ENCODE data around the gene KLHL5. TPM values are rescaled to one million over a fixed set of nuclear protein-coding genes. Genes with fewer than 3 reads are reported as not detected.
"Not testable (repeated sequence)": the region's sequence is repeated elsewhere in the genome, so short reads cannot be mapped to it uniquely, and the experiment has no call there.

The KLHL5 gene
- total RNA-seq, 1 donor from 2014 or later, result 30.4 TPM

DNA sequence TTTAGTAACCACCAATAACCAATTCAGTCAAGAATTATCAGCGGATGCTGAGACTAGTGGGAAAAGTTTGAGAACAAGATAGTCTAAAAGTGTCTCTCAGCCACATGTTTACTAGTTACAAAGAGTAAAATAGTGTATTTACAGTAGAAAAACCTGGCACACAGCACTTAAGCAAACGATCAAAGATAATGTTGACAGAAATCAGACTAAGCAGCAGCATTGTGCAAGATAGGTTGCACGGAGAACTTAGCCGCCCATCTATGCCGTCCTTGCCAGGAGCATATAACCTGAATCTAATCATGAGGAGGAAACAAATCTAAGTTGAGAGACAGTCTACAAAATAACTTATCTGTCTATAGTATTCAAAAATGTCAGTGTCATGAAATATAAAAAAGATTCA is 35.3 kb downstream of the KLHL5 start:
- DNase-seq (ENCODE audit: low spot score), result no peak
- peak; percentile 90 for ATAC-seq

DNA sequence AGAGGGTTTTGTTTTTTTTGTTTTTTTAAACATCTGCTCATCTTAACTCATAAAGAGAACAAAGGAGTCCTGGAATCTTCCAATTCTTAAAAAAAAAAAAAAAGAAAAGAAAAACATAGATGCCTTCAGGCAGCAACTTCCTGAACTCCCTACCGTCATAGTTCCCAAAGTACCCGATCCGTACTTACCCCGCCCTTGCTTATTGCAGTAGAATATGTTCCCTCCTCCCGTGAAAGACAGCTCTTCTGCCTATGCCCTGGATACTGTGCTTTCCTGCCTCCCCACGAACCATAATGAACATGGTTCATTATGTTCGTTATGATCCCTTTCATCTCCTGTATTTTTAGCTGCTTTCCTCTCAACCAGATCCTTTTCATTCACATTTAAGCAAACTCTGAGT is 40.3 kb downstream of the KLHL5 start:
- DNase-seq (ENCODE audit: low spot score) (no peak), ATAC-seq (no peak)

DNA sequence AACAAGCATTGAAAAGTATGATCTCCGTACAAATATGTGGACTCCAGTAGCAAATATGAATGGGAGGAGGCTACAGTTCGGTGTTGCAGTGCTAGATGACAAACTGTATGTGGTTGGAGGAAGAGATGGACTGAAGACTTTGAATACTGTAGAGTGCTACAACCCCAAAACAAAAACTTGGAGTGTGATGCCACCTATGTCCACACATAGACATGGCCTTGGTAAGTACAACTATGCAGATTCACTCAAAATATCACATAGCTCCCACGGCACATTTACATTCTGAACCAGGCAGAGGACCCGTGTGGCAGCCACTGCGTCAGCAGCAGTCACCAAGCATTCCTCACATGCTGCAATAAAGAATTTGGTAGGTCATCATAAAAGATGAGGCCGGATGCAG is 41.3 kb downstream of the KLHL5 start:
- no peak for DNase-seq (ENCODE audit: low spot score)

DNA sequence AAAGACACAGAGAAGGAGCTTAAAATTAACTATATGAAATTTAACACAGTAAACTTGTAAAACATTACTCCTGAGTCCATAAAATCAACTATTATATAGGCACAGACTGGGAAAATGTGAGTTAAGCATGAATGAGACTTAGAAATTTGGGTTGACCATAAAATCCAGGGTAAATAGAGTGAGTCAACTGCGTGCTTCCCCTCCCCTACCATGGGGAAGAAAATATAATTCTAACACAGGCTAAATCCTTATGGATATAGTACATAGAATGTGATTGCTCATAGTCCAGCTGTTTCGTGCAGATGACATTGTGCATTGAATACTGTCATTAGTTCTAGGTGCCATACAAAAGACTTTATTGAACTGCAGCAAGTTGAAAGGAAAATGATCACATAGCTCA is 42.2 kb downstream of the KLHL5 start:
- ATAC-seq (no peak), DNase-seq (ENCODE audit: low spot score) (no peak)

More for the DNA sequence above, 41.3 kb downstream of the KLHL5 start:
- ATAC-seq, result no peak

DNA sequence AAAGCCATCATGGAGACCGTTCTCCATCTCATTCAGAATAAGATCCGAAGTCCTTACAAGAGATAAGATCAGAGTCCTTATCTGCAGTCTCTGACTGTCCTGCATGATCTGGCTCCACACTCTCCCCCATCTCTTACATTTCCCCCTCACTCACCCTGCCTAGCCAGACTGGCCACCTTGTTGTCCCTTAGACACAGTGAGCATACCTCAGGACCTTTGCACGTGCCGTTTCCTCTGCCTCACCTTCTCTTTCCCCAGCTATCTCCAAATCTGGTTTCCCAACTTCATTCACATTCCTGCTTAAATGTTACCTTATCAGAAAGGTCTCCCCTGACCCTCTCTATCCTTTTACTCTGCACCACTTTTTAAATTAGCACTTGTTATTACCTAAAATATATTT is 44.0 kb downstream of the KLHL5 start:
- DNase-seq (ENCODE audit: low spot score), result no peak

DNA sequence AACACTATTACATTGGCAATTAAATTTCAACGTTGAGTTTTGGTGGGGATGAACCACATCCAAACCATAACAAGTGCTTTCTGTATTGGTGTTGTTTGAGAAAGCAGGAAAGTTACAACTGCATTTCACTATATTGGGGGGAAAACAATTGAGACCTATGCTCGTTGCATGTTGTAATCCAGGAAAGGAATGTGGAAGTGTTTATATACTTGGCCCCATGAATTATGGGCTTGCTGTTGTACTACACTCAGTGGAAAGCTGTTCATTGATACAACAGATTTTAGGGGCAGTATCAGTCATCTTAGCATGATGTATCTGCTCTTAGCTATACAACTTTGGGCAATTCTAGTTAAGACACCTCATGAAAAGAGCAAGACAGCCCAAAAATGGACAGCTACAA is 52.4 kb downstream of the KLHL5 start:
- DNase-seq (ENCODE audit: low spot score), result no peak
- no peak for ATAC-seq

More for the DNA sequence above, 44.0 kb downstream of the KLHL5 start:
- ATAC-seq, result no peak

DNA sequence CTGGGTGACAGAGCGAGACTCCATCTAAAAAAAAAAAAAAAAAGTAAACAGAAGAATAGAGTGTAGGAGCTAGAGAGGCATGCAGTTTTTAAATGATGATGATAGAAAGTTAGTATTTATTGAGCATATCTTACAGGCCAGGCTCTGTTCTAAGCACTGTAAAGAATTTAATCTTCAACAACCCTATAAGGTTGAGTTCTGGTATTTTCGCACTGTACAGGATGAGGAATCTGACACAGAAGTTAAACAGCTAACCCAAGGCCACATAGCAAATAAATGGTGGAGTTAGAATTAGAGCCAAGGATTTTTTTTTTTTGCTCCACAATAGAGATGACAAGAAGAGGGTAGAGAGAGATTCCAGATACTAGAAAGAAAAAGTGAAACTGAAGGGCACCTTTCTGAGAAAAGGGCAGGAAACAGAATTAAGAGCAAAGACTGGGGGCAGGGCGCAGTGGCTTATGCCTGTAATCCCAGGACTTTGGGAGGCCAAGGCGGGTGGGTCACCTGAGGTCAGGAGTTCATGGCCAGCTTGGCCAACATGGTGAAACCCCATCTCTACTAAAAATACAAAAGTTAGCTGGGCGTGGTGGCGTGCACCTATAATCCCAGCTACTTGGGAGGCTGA is 56.1 kb downstream of the KLHL5 start:
- no peak for DNase-seq (ENCODE audit: low spot score)
- ATAC-seq, result no peak

DNA sequence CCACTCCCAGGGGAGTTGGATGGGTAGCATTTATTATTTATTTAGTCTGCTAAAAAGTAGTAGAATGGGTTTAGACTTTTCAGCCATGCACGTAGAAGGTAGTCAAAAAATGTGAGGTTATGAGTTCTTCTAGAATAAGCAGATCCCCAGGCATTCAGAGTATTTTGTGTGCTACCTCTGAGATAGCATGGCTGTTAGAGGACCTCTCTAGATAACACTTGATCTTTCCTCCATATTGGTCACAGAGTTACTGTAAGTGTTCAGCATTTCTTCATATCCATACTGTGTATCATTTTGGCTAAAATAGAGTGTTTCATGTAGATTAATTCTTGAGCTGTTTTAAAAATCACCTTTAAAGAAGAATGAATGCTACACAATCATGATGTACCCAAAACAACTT is 58.4 kb downstream of the KLHL5 start:
- DNase-seq (ENCODE audit: low spot score) (no peak), ATAC-seq (no peak)

DNA sequence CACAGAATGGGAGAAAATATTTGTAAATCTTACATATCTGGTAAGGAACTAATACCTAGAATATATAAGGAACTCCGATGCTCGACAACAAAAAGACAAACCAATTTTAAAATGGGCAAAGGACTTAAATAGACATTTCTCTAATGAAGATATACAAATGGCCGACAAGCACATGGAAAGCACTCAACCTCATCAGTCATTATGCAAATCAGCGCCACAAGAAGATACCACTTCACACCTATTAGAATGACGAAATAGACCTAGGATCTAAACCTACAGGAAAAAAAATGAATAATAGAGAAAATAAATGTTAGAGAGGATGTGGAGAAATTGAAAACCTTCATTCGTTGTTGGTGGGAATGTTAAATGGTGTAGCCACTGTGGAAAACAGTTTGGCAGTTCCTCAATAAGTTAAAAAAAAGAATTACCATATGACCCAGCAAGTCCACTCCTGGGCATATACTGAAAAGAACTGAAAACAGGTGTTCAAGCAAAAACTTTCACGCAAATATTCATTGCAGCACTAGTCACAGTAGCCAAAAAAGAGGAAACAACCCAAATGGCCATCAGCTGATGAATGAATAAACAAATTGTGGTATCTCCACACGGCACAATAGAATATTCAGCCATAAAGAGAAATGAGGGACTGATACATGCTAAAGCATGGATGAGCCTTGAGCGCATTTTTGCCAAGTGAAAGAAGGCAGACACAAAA is 63.0 kb downstream of the KLHL5 start:
- ATAC-seq (no peak), DNase-seq (ENCODE audit: low spot score) (no peak)

DNA sequence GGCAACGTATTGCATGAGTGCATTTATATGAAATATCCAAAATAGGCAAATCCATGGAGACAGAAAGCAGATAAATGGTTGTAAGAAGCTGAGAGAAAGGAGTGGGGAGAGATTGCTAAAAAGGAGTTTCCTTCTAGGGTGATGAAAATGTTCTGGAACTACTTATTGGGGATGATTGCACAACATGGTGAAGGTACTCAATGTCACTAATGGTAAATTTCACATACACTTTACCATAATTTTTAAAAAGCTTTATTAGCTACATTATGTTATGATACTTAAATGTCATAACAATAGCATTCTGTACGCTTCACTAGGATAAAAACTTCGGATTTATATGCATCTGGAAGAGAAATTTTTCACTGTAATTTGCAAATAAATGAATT is 63.6 kb downstream of the KLHL5 start:
- ATAC-seq (no peak), DNase-seq (ENCODE audit: low spot score) (no peak)

DNA sequence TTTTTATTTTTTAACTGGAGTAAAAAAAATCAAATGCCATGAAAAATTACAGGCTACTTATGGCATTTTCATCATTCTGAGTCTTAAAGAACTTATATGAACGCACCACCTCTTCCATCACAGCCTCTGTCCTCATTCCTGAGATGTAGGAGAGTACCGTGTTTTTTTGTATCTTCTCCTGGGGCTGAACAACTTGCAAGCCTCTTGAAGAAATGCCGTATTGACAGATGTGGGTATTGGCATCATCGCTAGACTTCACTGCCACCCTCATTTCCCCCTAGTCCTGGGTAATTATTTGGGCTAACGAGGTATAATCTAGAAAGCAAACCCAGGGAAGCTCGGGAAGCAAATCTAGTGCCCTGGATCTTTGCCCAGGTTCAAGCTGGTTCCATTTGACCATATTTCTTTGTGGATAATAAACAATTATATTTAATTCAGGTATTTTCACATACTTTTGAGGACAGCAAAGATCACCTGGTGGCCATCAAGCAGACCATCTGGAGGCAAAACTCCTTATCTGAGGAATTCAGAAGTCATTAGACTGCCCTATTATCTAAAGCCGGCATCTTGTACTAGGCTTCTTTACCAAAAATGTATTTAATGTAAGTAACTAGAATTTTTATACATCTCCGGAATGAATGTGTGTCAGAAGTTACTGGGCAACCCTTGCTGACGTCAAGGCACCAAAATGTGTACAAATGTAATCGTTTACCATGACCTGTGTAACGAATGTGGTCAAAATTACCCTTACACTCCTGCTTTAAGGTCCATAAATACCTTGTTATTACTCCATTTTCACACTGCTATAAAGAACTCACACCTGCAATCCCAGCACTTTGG is 64.4 kb downstream of the KLHL5 start:
- DNase-seq (ENCODE audit: low spot score) (no peak), ATAC-seq (no peak)

DNA sequence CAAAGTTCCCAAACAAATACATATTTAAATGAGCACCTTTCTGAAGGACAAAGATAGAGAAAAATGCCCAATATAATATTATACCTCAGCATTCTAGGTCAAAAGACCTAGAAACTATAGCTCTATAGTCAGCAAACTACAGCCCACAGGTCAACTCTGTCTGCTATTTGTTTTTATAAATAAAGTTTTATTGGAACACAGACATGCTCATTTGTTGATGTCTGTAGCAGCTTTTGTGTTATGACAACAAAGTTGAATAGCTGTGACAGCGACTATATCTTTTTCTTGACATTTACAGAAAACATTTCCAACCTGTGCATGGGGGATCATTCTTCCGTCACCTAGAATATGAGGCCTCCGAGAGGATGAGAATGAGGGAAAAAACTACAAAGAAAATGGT is 71.6 kb downstream of the KLHL5 start:
- ATAC-seq (no peak), DNase-seq (ENCODE audit: low spot score) (no peak)

DNA sequence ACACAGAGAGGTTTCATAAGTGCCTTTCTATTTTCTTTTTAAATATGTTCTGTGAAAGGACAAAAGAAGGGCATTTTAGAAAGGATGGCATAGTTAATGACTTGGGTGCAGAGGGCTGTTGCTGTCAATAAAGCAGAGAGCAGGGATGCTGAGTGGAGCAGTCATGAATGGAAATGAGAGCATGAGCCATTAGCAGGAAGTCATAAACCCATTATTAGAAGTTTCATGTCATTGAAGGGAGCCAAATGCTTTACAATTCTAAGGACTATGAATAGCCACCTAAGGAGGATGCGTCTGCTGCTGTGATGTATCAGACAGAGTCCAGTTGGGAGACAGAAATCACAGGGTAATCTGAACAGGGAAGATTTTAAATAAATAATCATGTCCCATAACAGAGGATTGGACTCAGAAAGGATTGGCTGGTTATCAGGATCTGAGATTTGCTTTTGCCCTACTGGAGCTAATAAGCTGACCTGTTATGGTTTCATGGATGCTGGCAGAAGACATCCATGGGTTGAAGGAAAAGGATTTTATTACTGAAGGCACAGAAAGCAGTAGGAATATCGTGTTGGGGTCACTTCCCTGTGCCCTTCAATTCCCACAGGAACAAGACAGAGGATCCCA is 72.8 kb downstream of the KLHL5 start:
- no peak for DNase-seq (ENCODE audit: low spot score)
- no peak for ATAC-seq

DNA sequence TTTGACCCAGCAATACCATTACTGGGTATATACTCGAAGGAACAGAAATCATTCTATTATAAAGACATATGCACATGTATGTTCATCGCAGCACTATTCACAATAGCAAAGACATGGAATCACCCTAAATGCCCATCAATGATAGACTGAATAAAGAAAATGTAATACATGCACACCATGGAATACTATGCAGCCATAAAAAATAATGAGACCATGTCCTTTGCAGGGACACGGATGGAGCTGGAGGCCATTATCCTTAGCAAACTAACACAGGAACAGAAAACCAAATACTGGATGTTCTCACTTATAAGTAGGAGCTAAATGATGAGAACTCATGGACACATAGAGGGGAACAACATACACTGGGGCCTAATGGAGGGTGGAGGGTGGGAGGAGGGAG is 76.2 kb downstream of the KLHL5 start:
- ATAC-seq; DNase-seq (ENCODE audit: low spot score): not testable (repeated sequence)

DNA sequence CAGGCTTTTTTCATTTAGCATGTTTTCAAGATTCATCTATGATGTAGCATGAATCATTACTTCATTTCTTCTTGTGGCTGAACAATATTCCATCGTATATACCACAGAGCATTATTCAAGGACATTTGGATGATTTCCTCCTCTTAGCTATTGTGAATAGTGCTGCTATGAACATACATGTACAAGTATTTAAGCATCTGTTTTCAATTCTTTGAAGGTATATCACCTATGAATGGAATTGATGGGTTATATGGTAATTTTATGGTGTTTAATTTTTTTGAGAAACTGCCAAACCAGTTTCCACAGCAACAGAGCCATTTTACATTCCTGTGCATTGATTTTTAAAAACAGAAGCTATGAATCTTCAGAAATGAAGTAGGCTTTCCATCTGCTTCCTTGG is 84.2 kb downstream of the KLHL5 start:
- DNase-seq (ENCODE audit: low spot score), result no peak

DNA sequence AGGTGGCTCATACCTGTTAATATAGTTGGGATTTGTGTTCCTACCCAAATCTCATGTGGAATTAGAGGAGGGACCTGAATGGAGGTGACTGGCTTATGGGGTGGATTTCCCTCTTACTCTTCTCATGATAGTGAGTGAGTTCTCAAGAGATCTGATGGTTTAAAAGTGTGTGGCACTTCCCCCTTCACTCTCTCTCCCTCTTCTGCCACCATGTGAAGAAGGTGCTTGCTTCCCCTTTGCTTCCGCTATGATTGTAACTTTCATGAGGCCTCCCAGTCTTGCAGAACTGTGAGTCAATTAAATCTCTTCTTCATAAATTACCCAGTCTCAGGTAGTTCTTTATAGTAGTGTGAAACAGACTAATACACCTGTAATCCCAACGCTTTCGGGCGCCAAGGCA is 92.0 kb downstream of the KLHL5 start:
- no peak for ATAC-seq
- no peak for DNase-seq (ENCODE audit: low spot score)

More for the DNA sequence above, 84.2 kb downstream of the KLHL5 start:
- no peak for ATAC-seq

DNA sequence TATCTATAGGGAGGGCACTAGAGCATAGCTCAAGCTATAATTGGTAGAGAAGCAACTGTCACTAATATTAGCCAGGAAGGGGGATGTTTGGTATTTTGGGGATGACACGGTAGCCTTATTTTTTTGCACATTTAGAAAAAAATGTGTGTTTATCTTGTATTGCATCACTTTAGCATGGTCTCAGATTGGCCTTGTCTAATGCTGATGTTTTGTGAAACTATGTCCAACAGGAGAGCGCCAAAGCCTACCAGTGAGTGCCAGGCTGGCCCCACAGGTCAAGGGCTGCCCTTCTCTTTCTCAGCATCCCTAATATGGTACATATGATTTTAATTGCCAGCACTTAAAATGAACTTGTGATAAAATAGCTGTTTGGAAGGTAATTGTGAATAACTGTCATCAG is 95.5 kb downstream of the KLHL5 start:
- DNase-seq (ENCODE audit: low spot score) (no peak), ATAC-seq (peak; percentile 57)

DNA sequence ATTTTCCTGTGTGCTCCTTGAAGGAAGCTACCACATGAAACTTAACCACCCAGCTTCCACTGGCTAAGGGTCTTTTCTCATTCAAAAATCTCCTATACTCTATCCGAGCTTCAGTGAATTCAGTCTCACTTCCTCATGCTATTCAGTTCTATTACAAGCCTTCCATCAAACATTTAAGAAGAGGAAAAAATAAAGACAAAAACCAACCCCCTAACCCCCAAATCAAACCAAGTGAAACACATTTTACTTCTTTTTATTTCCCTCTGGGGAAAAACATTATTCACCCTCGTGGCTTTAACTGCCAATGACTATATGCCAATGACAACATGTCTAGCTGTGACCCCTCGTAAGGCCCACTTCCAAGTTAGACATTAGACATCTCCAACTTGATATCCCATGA is 104.1 kb downstream of the KLHL5 start:
- DNase-seq (ENCODE audit: low spot score), result no peak
- ATAC-seq, result no peak

DNA sequence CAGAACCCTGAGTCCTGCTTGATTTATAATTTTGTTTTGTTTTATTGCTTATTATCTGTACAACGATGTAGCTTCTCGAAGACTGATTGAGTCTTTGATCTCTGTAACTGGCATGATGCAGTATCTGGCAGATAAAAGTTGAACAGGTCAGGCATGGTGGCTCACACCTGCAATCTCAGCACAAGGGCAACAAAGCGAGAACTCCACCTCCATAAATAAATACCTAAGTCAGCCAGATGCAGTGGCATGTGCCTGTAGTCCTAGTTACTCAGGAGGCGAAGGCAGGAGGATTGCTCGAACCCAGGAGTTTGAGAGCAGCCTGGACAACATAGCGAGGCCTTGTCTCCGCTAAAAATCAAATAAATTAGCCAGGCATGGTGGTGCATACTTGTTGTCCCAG is 104.6 kb downstream of the KLHL5 start:
- ATAC-seq, result no peak
- DNase-seq (ENCODE audit: low spot score), result no peak

DNA sequence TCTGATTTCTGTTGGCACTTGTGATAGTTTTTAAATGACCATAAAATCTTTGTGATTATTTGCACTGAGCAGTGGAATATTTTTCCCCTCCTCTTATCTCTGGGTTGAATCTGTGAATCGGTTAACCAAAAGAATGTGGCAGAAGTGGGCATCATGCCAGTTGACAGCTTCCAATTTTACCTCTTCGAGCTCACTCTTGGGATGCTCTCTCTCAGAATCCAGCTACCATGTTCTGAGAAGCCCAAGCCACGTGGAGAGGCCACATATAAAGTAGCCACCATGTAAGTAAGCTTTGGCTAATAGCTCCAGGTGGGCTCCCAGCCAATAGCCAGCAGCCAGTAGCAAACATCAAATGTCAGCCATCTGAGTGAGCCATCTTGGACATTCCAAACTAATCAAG is 107.4 kb downstream of the KLHL5 start:
- no peak for DNase-seq (ENCODE audit: low spot score)
- no peak for ATAC-seq

DNA sequence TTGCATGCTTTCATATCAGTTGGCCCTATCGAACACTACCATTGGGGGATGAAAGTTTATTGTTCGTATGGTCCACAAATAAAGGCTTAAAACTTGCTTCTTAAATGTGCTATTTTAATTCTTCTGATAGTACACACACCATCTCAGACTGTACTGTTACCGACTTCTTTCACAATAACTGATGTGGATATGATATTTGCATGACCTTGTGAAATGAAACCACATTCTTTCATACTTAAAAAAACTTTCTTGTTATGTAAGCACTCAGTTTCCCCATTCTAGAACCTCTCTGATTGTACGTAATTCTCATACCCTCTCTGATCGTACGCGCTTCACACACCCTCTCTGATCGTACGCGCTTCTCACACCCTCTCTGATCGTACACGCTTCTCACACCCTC is 108.3 kb downstream of the KLHL5 start:
- no peak for DNase-seq (ENCODE audit: low spot score)
- ATAC-seq, result no peak

Measured in left lobe of liver (tissue), 2 donors.